GM23338 (cell line): ENCODE results near the gene SENP8. TPM values are rescaled to one million over a fixed set of nuclear protein-coding genes. Genes with fewer than 3 reads are reported as not detected.

Experiments
- ATAC-seq: fragments of 200-7000 bp; cut with Tn5 transposase; 3 replicates; pipeline ENCODE4 v1.9.1; 2020
- DNase-seq: peaks from one replicate; pipeline ENCODE4 v3.0.0-alpha.2; 2015; ENCODE audit warnings: low spot score
- H2AFZ ChIP-seq: fragments of 200-600 bp; sonication (generic); 2 replicates; pipeline ENCODE4 v1.8.0; 2016; ENCODE audit warnings: antibody characterized with exemption, mild to moderate bottlenecking, moderate library complexity
- H3F3A ChIP-seq: fragments of 200-600 bp; sonication (generic); replicated peaks from 2 replicates; pipeline ENCODE4 v1.8.0; 2017; ENCODE audit warnings: antibody characterized with exemption, mixed run types, low read depth
- H3K27ac ChIP-seq: fragments of 200-600 bp; sonication (generic); 2 replicates; pipeline ENCODE4 v1.6.1; 2016; ENCODE audit warnings: low read depth
- H3K27me3 ChIP-seq: fragments of 200-600 bp; sonication (generic); 2 replicates; pipeline ENCODE4 v1.8.0; 2016; ENCODE audit warnings: mild to moderate bottlenecking, mixed run types, moderate library complexity; ENCODE audit not compliant: insufficient read depth
- H3K36me3 ChIP-seq: fragments of 200-600 bp; sonication (generic); 2 replicates; pipeline ENCODE4 v1.8.0; 2016; ENCODE audit warnings: mild to moderate bottlenecking; ENCODE audit not compliant: insufficient read depth
- H3K4me1 ChIP-seq: fragments of 200-600 bp; sonication (generic); 2 replicates; pipeline ENCODE4 v1.8.0; 2016; ENCODE audit warnings: mild to moderate bottlenecking, moderate library complexity; ENCODE audit not compliant: insufficient read depth
- H3K4me2 ChIP-seq: fragments of 200-600 bp; sonication (generic); 2 replicates; pipeline ENCODE4 v1.7.1; 2017; ENCODE audit warnings: mixed run types
- H3K4me3 ChIP-seq: fragments of 200-600 bp; sonication (generic); 2 replicates; pipeline ENCODE4 v1.6.1; 2016; ENCODE audit warnings: mixed run types
- H3K79me2 ChIP-seq: fragments of 200-600 bp; sonication (generic); replicated peaks from 2 replicates; pipeline ENCODE4 v1.8.0; 2017; ENCODE audit warnings: mild to moderate bottlenecking; ENCODE audit not compliant: insufficient read depth
- H3K9me2 ChIP-seq: fragments of 200-600 bp; sonication (generic); 2 replicates; pipeline ENCODE4 v1.8.0; 2017; ENCODE audit not compliant: insufficient read depth
- H4K20me1 ChIP-seq: fragments of 200-600 bp; sonication (generic); replicated peaks from 2 replicates; pipeline ENCODE4 v1.8.0; 2017; ENCODE audit warnings: mild to moderate bottlenecking; ENCODE audit not compliant: insufficient read depth
- H3K27ac Mint-ChIP-seq: 2 replicates; pipeline ENCODE4 v1.8.0; 2020; ENCODE audit warnings: inconsistent platforms, mild to moderate bottlenecking, moderate library complexity, mixed read lengths
- H3K27me3 Mint-ChIP-seq: 3 replicates; pipeline ENCODE4 v1.8.0; 2022; ENCODE audit warnings: low read depth, mild to moderate bottlenecking, moderate library complexity, mixed read lengths, inconsistent platforms; ENCODE audit not compliant: insufficient read depth, poor library complexity
- H3K36me3 Mint-ChIP-seq: 3 replicates; pipeline ENCODE4 v1.8.0; 2021; ENCODE audit warnings: low read depth, mild to moderate bottlenecking, inconsistent platforms, moderate library complexity, mixed read lengths
- H3K4me1 Mint-ChIP-seq: 3 replicates; pipeline ENCODE4 v1.8.0; 2020; ENCODE audit warnings: mild to moderate bottlenecking, inconsistent platforms, mixed read lengths
- H3K4me3 Mint-ChIP-seq: 3 replicates; pipeline ENCODE4 v1.8.0; 2021; ENCODE audit warnings: moderate library complexity, mild to moderate bottlenecking, inconsistent platforms, mixed read lengths
- H3K9me3 Mint-ChIP-seq: 3 replicates; pipeline ENCODE4 v1.8.0; 2020; ENCODE audit warnings: moderate library complexity, mild to moderate bottlenecking, inconsistent platforms, mixed read lengths
- CREB1 ChIP-seq: fragments of 250-450 bp; sonication (Bioruptor Pico); IDR thresholded peaks from 2 replicates; pipeline ENCODE4 v1.5.0; 2020; ENCODE audit warnings: low read depth, mild to moderate bottlenecking, moderate library complexity
- EZH2 ChIP-seq: fragments of 200-600 bp; sonication (generic); IDR thresholded peaks from one replicate; pipeline ENCODE4 v1.8.0; 2017; ENCODE audit warnings: antibody characterized with exemption, mild to moderate bottlenecking, low read depth; ENCODE audit not compliant: unreplicated experiment
- EZH2phosphoT487 ChIP-seq: fragments of 200-600 bp; sonication (generic); IDR thresholded peaks from one replicate; pipeline ENCODE4 v1.8.1; 2018; ENCODE audit warnings: antibody characterized with exemption; ENCODE audit not compliant: unreplicated experiment
- JUNB ChIP-seq: IDR thresholded peaks from one replicate; pipeline ENCODE4 v1.6.1; 2016; ENCODE audit warnings: antibody characterized with exemption; ENCODE audit not compliant: unreplicated experiment
- STAT1 ChIP-seq: IDR thresholded peaks from one replicate; pipeline ENCODE4 v1.6.1; 2016; ENCODE audit warnings: antibody characterized with exemption; ENCODE audit not compliant: unreplicated experiment
- ZNF114 ChIP-seq: fragments of 250-450 bp; sonication (Bioruptor Pico); IDR thresholded peaks from 2 replicates; pipeline ENCODE4 v1.5.0; 2020; ENCODE audit warnings: mild to moderate bottlenecking, moderate library complexity
- ZNF331 ChIP-seq: fragments of 250-450 bp; sonication (Bioruptor Pico); IDR thresholded peaks from 2 replicates; pipeline ENCODE4 v1.5.0; 2020; ENCODE audit warnings: low read depth, mild to moderate bottlenecking, moderate library complexity
- polyA plus RNA-seq: library from polyadenylated mRNA; unstranded; fragments of >200 nt; fragmentation: Nextera tagmentation; extraction: Ambion mirVana; gene quantifications from 2 replicates; pipeline ENCODE4 v1.2.1, GENCODE V29; 2016
- total RNA-seq: library from RNA; depleted of rRNA; stranded (reverse); fragments of >200 nt; shearing (Covaris generic); gene quantifications from 2 replicates; pipeline ENCODE4 v1.2.3, GENCODE V29; 2014
- TF ChIP-seq, protein P1 (sequence below), 2 experiments: fragments of 200-600 bp in 1 of 2; sonication (generic) in 1 of 2; conservative IDR thresholded peaks; 2 replicates each; pipeline versions ENCODE4 v1.5.1 to v1.6.1; 2016 to 2017; ENCODE audit warnings: antibody characterized with exemption in 2 of 2, low read depth in 2 of 2, mild to moderate bottlenecking in 2 of 2, moderate library complexity in 1 of 2
- TF ChIP-seq, protein P2 (sequence below): fragments of 250-450 bp; sonication (Bioruptor Pico); IDR thresholded peaks from 2 replicates; pipeline ENCODE4 v1.5.0; 2020; ENCODE audit warnings: mild to moderate bottlenecking, moderate library complexity
- TF ChIP-seq, protein P3 (sequence below): IDR thresholded peaks from 2 replicates; pipeline ENCODE4 v1.6.1; 2016; ENCODE audit warnings: antibody characterized with exemption

The SENP8 gene
- total and polyA plus RNA-seq, 2 experiments from 2014 or later = 3.1 to 7.7 TPM

DNA sequence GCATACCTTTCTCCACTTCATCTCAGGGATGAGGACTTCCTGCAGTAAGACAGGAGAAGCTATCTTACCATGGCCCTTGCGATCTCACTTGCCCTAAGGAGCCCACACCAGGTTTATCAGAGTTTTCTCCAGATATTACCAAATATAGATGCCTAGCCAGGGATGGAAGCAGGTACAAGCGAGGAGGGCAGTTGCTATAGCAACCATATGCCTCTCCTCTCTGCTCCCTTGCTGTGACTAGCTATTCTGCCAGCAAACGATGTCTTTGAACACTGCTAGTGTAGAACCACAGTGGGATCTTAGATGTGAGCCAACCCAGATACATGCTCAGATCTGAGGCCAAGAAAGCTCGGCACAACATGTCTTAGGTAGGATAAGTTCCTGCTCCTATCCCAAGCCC is 45.5 kb downstream of the SENP8 start:
- Mint-ChIP-seq H3K27ac (no peak overlapping the region), H3K4me1 (peaks cover 5% of the 10 kb centered on the region; the same call in 2 of the 3 replicates), H3K4me3 (no peak overlapping the region), H3K27me3 (peaks cover 4% of the 10 kb centered on the region), H3K9me3 (no peaks in the 10 kb centered on the region), H3K36me3 (no peaks in the 10 kb centered on the region)
- Histone ChIP-seq H3K4me2 (no peak overlapping the region), H3K4me1 (no peaks in the 10 kb centered on the region), H3K27me3 (no peaks in the 10 kb centered on the region), H3K36me3 (no peaks in the 10 kb centered on the region), H2AFZ (no peak overlapping the region), H3K79me2 (no peaks in the 10 kb centered on the region), H3K9me2 (0 out of 2 replicates have a peak, but pooled peaks cover 4% of the 10 kb centered on the region), H3K27ac (no peak overlapping the region), H3K4me3 (no peak overlapping the region), H3F3A (no peaks in the 10 kb centered on the region), H4K20me1 (no peaks in the 10 kb centered on the region)
- TF ChIP-seq, protein P1, sequence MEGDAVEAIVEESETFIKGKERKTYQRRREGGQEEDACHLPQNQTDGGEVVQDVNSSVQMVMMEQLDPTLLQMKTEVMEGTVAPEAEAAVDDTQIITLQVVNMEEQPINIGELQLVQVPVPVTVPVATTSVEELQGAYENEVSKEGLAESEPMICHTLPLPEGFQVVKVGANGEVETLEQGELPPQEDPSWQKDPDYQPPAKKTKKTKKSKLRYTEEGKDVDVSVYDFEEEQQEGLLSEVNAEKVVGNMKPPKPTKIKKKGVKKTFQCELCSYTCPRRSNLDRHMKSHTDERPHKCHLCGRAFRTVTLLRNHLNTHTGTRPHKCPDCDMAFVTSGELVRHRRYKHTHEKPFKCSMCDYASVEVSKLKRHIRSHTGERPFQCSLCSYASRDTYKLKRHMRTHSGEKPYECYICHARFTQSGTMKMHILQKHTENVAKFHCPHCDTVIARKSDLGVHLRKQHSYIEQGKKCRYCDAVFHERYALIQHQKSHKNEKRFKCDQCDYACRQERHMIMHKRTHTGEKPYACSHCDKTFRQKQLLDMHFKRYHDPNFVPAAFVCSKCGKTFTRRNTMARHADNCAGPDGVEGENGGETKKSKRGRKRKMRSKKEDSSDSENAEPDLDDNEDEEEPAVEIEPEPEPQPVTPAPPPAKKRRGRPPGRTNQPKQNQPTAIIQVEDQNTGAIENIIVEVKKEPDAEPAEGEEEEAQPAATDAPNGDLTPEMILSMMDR (conservative IDR thresholded peaks at IDR 0.05; ENCODE audit: low read depth in 2 of 2) = no peak
- TF ChIP-seq ZNF331 (CRISPR knock-in tag) (no peak), EZH2phosphoT487 (no peak), ZNF114 (no peak), EZH2 (no peak), STAT1 (no peak), JUNB (no peak), CREB1 (no peak)
- TF ChIP-seq, protein P2, sequence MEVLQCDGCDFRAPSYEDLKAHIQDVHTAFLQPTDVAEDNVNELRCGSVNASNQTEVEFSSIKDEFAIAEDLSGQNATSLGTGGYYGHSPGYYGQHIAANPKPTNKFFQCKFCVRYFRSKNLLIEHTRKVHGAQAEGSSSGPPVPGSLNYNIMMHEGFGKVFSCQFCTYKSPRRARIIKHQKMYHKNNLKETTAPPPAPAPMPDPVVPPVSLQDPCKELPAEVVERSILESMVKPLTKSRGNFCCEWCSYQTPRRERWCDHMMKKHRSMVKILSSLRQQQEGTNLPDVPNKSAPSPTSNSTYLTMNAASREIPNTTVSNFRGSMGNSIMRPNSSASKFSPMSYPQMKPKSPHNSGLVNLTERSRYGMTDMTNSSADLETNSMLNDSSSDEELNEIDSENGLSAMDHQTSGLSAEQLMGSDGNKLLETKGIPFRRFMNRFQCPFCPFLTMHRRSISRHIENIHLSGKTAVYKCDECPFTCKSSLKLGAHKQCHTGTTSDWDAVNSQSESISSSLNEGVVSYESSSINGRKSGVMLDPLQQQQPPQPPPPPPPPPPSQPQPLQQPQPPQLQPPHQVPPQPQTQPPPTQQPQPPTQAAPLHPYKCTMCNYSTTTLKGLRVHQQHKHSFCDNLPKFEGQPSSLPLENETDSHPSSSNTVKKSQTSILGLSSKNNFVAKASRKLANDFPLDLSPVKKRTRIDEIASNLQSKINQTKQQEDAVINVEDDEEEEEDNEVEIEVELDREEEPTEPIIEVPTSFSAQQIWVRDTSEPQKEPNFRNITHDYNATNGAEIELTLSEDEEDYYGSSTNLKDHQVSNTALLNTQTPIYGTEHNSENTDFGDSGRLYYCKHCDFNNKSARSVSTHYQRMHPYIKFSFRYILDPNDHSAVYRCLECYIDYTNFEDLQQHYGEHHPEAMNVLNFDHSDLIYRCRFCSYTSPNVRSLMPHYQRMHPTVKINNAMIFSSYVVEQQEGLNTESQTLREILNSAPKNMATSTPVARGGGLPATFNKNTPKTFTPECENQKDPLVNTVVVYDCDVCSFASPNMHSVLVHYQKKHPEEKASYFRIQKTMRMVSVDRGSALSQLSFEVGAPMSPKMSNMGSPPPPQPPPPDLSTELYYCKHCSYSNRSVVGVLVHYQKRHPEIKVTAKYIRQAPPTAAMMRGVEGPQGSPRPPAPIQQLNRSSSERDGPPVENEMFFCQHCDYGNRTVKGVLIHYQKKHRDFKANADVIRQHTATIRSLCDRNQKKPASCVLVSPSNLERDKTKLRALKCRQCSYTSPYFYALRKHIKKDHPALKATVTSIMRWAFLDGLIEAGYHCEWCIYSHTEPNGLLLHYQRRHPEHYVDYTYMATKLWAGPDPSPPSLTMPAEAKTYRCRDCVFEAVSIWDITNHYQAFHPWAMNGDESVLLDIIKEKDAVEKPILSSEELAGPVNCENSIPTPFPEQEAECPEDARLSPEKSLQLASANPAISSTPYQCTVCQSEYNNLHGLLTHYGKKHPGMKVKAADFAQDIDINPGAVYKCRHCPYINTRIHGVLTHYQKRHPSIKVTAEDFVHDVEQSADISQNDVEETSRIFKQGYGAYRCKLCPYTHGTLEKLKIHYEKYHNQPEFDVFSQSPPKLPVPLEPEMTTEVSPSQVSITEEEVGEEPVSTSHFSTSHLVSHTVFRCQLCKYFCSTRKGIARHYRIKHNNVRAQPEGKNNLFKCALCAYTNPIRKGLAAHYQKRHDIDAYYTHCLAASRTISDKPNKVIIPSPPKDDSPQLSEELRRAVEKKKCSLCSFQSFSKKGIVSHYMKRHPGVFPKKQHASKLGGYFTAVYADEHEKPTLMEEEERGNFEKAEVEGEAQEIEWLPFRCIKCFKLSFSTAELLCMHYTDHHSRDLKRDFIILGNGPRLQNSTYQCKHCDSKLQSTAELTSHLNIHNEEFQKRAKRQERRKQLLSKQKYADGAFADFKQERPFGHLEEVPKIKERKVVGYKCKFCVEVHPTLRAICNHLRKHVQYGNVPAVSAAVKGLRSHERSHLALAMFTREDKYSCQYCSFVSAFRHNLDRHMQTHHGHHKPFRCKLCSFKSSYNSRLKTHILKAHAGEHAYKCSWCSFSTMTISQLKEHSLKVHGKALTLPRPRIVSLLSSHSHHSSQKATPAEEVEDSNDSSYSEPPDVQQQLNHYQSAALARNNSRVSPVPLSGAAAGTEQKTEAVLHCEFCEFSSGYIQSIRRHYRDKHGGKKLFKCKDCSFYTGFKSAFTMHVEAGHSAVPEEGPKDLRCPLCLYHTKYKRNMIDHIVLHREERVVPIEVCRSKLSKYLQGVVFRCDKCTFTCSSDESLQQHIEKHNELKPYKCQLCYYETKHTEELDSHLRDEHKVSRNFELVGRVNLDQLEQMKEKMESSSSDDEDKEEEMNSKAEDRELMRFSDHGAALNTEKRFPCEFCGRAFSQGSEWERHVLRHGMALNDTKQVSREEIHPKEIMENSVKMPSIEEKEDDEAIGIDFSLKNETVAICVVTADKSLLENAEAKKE (CRISPR knock-in tag) = no peak
- TF ChIP-seq, protein P3, sequence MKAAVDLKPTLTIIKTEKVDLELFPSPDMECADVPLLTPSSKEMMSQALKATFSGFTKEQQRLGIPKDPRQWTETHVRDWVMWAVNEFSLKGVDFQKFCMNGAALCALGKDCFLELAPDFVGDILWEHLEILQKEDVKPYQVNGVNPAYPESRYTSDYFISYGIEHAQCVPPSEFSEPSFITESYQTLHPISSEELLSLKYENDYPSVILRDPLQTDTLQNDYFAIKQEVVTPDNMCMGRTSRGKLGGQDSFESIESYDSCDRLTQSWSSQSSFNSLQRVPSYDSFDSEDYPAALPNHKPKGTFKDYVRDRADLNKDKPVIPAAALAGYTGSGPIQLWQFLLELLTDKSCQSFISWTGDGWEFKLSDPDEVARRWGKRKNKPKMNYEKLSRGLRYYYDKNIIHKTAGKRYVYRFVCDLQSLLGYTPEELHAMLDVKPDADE = no peak
- DNase-seq (no peak), ATAC-seq (no peak)
